Measurements from ENCODE around the gene DUSP28. TPM values are rescaled to one million over a fixed set of nuclear protein-coding genes. Genes with fewer than 3 reads are reported as not detected.

The DUSP28 gene
- total and polyA plus RNA-seq, 4 donors: 1.9 to 4.1 (median 3.0) TPM

DNA sequence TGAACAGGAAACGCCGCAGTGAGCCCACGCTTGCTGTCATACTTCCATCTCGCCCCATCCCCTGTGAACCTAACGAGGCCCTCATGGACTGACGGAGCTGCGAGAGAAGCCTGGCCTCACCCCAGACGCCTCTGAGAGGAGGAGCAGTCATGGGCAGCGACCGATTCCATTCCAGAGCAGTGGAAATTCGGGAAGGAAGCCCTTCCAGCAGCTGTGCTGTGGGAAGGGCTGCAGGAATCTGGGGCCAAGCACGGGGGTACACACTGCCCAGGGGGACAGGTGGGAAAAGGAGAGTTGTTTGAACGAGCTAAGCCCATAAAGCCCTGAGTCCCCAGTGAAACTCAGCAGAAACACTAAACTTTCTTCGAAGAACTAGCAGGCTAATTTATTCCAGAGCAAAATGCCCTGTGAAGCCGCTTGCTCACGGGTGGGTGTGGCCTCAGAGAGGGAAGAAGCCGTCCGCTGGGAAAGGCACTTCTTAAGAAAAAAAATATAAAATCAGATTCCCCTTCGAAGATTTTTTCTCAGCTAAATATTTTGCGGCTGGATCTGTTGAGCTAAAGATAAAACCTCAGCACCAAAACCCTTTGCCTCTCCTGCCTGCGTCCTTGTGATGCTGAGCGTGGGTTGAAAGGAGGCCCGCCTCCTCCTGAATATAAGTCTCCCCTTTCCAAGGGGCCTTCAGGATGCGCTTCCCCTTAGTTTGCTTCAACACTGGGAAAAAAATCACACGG lies 40.6 kb upstream of the DUSP28 start:
- no peak overlapping the region for H3K9ac ChIP-seq (ENCODE audit: low read depth in 1 of 2, low read length in 2 of 2)

GRCh38 chr2:240520130-240520973 lies 39.8 kb upstream of the DUSP28 start:
- no peak for DNase-seq (ENCODE audit: low spot score)
- H3K4me1 ChIP-seq (ENCODE audit: control insufficient read depth in 4 of 4, insufficient read depth in 4 of 4, low read length in 3 of 4): peaks cover 0 to 2% (median 0%) of the 10 kb centered on the region in 4 donors
- WGBS: 46% methylated on average over 52 of the region's 52 CpGs
- peaks cover 0 to 16% (median 5%) of the 10 kb centered on the region in 4 donors for H3K36me3 ChIP-seq (ENCODE audit: control insufficient read depth in 4 of 4, insufficient read depth in 3 of 4, low read depth in 1 of 4, low read length in 3 of 4)
- no peak overlapping the region for H3K27ac ChIP-seq (ENCODE audit: low read depth in 1 of 2, low read length in 2 of 2)
- no peaks in the 10 kb centered on the region for H3K9me3 ChIP-seq (ENCODE audit: control insufficient read depth in 4 of 4, low read length in 3 of 4)
- no peak overlapping the region for H3K4me3 ChIP-seq (ENCODE audit: low read depth in 1 of 3, low read length in 3 of 3)
- no peaks in the 10 kb centered on the region for H3K27me3 ChIP-seq (ENCODE audit: control insufficient read depth in 4 of 4, insufficient read depth in 4 of 4, low read length in 3 of 4)
- no peak overlapping the region for H3K9ac ChIP-seq (ENCODE audit: low read depth in 1 of 2, low read length in 2 of 2)
- no peak for TF ChIP-seq GABPA (IDR thresholded peaks at IDR 0.05 in 1 of 2, conservative IDR thresholded peaks at IDR 0.05 in 1 of 2)
- TF ChIP-seq HNF4G (IDR thresholded peaks at IDR 0.05): no peak
- TF ChIP-seq REST (IDR thresholded peaks at IDR 0.05): no peak
- TF ChIP-seq NR2F2 (IDR thresholded peaks at IDR 0.05): no peak
- TF ChIP-seq RAD21 (IDR thresholded peaks at IDR 0.05): no peak
- TF ChIP-seq, protein P1, sequence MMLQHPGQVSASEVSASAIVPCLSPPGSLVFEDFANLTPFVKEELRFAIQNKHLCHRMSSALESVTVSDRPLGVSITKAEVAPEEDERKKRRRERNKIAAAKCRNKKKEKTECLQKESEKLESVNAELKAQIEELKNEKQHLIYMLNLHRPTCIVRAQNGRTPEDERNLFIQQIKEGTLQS (IDR thresholded peaks at IDR 0.05): no peak
- TF ChIP-seq, protein P2, sequence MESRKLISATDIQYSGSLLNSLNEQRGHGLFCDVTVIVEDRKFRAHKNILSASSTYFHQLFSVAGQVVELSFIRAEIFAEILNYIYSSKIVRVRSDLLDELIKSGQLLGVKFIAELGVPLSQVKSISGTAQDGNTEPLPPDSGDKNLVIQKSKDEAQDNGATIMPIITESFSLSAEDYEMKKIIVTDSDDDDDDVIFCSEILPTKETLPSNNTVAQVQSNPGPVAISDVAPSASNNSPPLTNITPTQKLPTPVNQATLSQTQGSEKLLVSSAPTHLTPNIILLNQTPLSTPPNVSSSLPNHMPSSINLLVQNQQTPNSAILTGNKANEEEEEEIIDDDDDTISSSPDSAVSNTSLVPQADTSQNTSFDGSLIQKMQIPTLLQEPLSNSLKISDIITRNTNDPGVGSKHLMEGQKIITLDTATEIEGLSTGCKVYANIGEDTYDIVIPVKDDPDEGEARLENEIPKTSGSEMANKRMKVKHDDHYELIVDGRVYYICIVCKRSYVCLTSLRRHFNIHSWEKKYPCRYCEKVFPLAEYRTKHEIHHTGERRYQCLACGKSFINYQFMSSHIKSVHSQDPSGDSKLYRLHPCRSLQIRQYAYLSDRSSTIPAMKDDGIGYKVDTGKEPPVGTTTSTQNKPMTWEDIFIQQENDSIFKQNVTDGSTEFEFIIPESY (IDR thresholded peaks at IDR 0.05): no peak
- no peak for TF ChIP-seq JUND (IDR thresholded peaks at IDR 0.05)
- no peak for TF ChIP-seq TAF1 (conservative IDR thresholded peaks at IDR 0.05)
- no peak for TF ChIP-seq SP1 (IDR thresholded peaks at IDR 0.05)
- TF ChIP-seq, protein P3, sequence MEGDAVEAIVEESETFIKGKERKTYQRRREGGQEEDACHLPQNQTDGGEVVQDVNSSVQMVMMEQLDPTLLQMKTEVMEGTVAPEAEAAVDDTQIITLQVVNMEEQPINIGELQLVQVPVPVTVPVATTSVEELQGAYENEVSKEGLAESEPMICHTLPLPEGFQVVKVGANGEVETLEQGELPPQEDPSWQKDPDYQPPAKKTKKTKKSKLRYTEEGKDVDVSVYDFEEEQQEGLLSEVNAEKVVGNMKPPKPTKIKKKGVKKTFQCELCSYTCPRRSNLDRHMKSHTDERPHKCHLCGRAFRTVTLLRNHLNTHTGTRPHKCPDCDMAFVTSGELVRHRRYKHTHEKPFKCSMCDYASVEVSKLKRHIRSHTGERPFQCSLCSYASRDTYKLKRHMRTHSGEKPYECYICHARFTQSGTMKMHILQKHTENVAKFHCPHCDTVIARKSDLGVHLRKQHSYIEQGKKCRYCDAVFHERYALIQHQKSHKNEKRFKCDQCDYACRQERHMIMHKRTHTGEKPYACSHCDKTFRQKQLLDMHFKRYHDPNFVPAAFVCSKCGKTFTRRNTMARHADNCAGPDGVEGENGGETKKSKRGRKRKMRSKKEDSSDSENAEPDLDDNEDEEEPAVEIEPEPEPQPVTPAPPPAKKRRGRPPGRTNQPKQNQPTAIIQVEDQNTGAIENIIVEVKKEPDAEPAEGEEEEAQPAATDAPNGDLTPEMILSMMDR (IDR thresholded peaks at IDR 0.05; ENCODE audit: low read depth, low read length, missing input control): no peak
- TF ChIP-seq YY1 (IDR thresholded peaks at IDR 0.05): no peak
- TF ChIP-seq EGR1 (IDR thresholded peaks at IDR 0.05; ENCODE audit: low read depth in 2 of 2): no peak
- no peak for TF ChIP-seq FOXA1 (IDR thresholded peaks at IDR 0.05)

More for the DNA sequence above, 40.6 kb upstream of the DUSP28 start:
- no peak for TF ChIP-seq RXRA (IDR thresholded peaks at IDR 0.05)
- TF ChIP-seq, protein P1 (IDR thresholded peaks at IDR 0.05): no peak
- TF ChIP-seq SP1 (IDR thresholded peaks at IDR 0.05): no peak
- no peak for TF ChIP-seq YY1 (IDR thresholded peaks at IDR 0.05)
- no peak for TF ChIP-seq NR2F2 (IDR thresholded peaks at IDR 0.05)
- TF ChIP-seq, protein P2 (IDR thresholded peaks at IDR 0.05): no peak
- no peak for TF ChIP-seq FOXA2 (IDR thresholded peaks at IDR 0.05)
- DNase-seq (ENCODE audit: low spot score): no peak
- Histone ChIP-seq H3K27ac (ENCODE audit: low read depth in 1 of 2, low read length in 2 of 2) (no peak overlapping the region), H3K27me3 (ENCODE audit: control insufficient read depth in 4 of 4, insufficient read depth in 4 of 4, low read length in 3 of 4) (no peaks in the 10 kb centered on the region), H3K9me3 (ENCODE audit: control insufficient read depth in 4 of 4, low read length in 3 of 4) (no peaks in the 10 kb centered on the region), H3K4me3 (ENCODE audit: low read depth in 1 of 3, low read length in 3 of 3) (no peak overlapping the region), H3K36me3 (ENCODE audit: control insufficient read depth in 4 of 4, insufficient read depth in 3 of 4, low read depth in 1 of 4, low read length in 3 of 4) (peaks cover 0 to 16% (median 3%) of the 10 kb centered on the region in 4 donors), H3K4me1 (ENCODE audit: control insufficient read depth in 4 of 4, insufficient read depth in 4 of 4, low read length in 3 of 4) (peaks cover 0 to 2% (median 0%) of the 10 kb centered on the region in 4 donors)
- WGBS: 71% methylated on average over 25 of the region's 25 CpGs
